K562 (cell line): ENCODE results near the gene SLC49A4. TPM values are rescaled to one million over a fixed set of nuclear protein-coding genes. Genes with fewer than 3 reads are reported as not detected.

Source experiments
- ATAC-seq: fragments of 200-7000 bp; cut with Tn5 transposase; 3 replicates; pipeline ENCODE4 v1.9.1; 2020; ENCODE audit warnings: moderate library complexity
- BruUV-seq: library from RNA; stranded (reverse); fragments of 400-500 nt; replicated peaks from 2 replicates; lab custom pipeline; 2021; lab: Mats Ljungman, UMichigan
- CTCF ChIA-PET: fragments of 300-600 bp; formaldehyde crosslinking; extraction: SDS; loops from one replicate; lab custom pipeline; 2021; ENCODE audit warnings: low intra/inter-chr PET ratio; lab: Yijun Ruan, JAX
- POLR2A ChIA-PET: fragments of 300-600, 350-650 bp; sonication (Branson Sonifier 250); formaldehyde crosslinking; extraction: SDS; loops from one replicate; lab custom pipeline; 2021; ENCODE audit warnings: antibody characterized with exemption, inconsistent platforms; lab: Yijun Ruan, JAX
- DNase-seq, 4 experiments: peaks; one replicate each; pipeline versions ENCODE4 v3.0.0 to v3.0.0-alpha.2; 2011 to 2018; ENCODE audit warnings: low spot score in 3 of 4, mixed read lengths in 3 of 4; ENCODE audit errors: extremely low read depth in 1 of 4
- FAIRE-seq: peaks from 2 replicates; lab custom pipeline; 2011; peaks lifted over from hg19 to GRCh38; lab: Jason Lieb, UNC
- H2AFZ ChIP-seq: 2 replicates; pipeline ENCODE4 v1.6.0; 2011; ENCODE audit warnings: low read depth, low read length, control low read depth, inconsistent platforms
- H3K27ac ChIP-seq: fragments of 200-600 bp; 3 replicates; pipeline ENCODE4 v1.8.0; 2011; ENCODE audit warnings: low read depth, mild to moderate bottlenecking, control low read depth, inconsistent platforms, low read length, moderate library complexity, mixed read lengths; ENCODE audit errors: extremely low read depth
- H3K27me3 ChIP-seq, 2 experiments: fragments of 300-600 bp in 1 of 2; 2 replicates in 1 of 2; 3 replicates in 1 of 2; pipeline versions ENCODE4 v1.6.0 to v1.8.0; 2011; ENCODE audit warnings: inconsistent platforms in 2 of 2, low read length in 2 of 2, mild to moderate bottlenecking in 1 of 2, mixed read lengths in 1 of 2, moderate library complexity in 1 of 2; ENCODE audit not compliant: control insufficient read depth in 2 of 2, insufficient read depth in 2 of 2
- H3K36me3 ChIP-seq: fragments of 300-600 bp; 3 replicates; pipeline ENCODE4 v1.8.0; 2011; ENCODE audit warnings: mild to moderate bottlenecking, low read length, inconsistent platforms; ENCODE audit not compliant: control insufficient read depth, insufficient read depth
- H3K4me1 ChIP-seq, 2 experiments: fragments of 200-600 bp in 1 of 2; replicated peaks in 1 of 2; 2 replicates in 1 of 2; 3 replicates in 1 of 2; pipeline versions ENCODE4 v1.5.1 to v1.8.0; 2011; ENCODE audit warnings: inconsistent platforms in 2 of 2, low read length in 2 of 2, mild to moderate bottlenecking in 1 of 2, mixed read lengths in 1 of 2, moderate library complexity in 1 of 2; ENCODE audit not compliant: control insufficient read depth in 2 of 2, insufficient read depth in 2 of 2
- H3K4me2 ChIP-seq: 2 replicates; pipeline ENCODE4 v1.6.1; 2011; ENCODE audit warnings: low read length, control low read depth, inconsistent platforms, mixed read lengths; ENCODE audit not compliant: insufficient read depth
- H3K4me3 ChIP-seq: fragments of 200-600 bp; sonication (generic), shearing (Covaris generic); 2 replicates; pipeline ENCODE4 v1.5.1; 2016; ENCODE audit warnings: control low read depth, inconsistent platforms
- H3K79me2 ChIP-seq: fragments of 200-600 bp; 3 replicates; pipeline ENCODE4 v1.8.0; 2011; ENCODE audit warnings: low read length, inconsistent platforms; ENCODE audit not compliant: control insufficient read depth, insufficient read depth
- H3K9ac ChIP-seq, 2 experiments: 2 replicates each; pipeline versions ENCODE4 v1.6.0 to v1.6.1; 2011; ENCODE audit warnings: low read depth in 2 of 2, low read length in 2 of 2, control low read depth in 1 of 2, inconsistent platforms in 1 of 2, mild to moderate bottlenecking in 1 of 2, mixed read lengths in 1 of 2; ENCODE audit not compliant: insufficient read depth in 1 of 2
- H3K9me1 ChIP-seq: one replicate; pipeline ENCODE4 v1.6.0; 2011; ENCODE audit warnings: inconsistent platforms, mild to moderate bottlenecking, low read length, moderate library complexity; ENCODE audit not compliant: control insufficient read depth, insufficient read depth
- H3K9me3 ChIP-seq: replicated peaks from 2 replicates; pipeline ENCODE4 v1.5.1; 2011; ENCODE audit warnings: low read depth, low read length, inconsistent platforms; ENCODE audit not compliant: control insufficient read depth, insufficient read depth
- H4K20me1 ChIP-seq: replicated peaks from 2 replicates; pipeline ENCODE4 v1.6.1; 2011; ENCODE audit warnings: low read length, inconsistent platforms, mixed read lengths; ENCODE audit not compliant: control insufficient read depth, insufficient read depth
- BRD9 ChIP-seq: fragments of 450-650 bp; IDR thresholded peaks from 2 replicates; pipeline ENCODE4 v1.6.1; 2018; ENCODE audit warnings: low read depth; ENCODE audit not compliant: partially characterized antibody
- BRF1 ChIP-seq: IDR thresholded peaks from 3 replicates; pipeline ENCODE4 v1.6.1; 2011; ENCODE audit warnings: borderline replicate concordance, mild to moderate bottlenecking; ENCODE audit not compliant: insufficient read length; ENCODE audit errors: extremely low read depth
- BRF2 ChIP-seq: IDR thresholded peaks from 3 replicates; pipeline ENCODE4 v1.6.1; 2011; ENCODE audit warnings: borderline replicate concordance, mild to moderate bottlenecking; ENCODE audit not compliant: insufficient read length, insufficient read depth
- DACH1 ChIP-seq: fragments of 450-650 bp; IDR thresholded peaks from 2 replicates; pipeline ENCODE4 v1.6.1; 2018; ENCODE audit not compliant: partially characterized antibody
- E4F1 ChIP-seq: fragments of 250-450 bp; sonication (Bioruptor Pico); IDR thresholded peaks from 2 replicates; pipeline ENCODE4 v1.5.0; 2021; ENCODE audit warnings: mild to moderate bottlenecking, borderline replicate concordance
- HMG20A ChIP-seq: fragments of 450-650 bp; formaldehyde crosslinking; conservative IDR thresholded peaks from 2 replicates; pipeline ENCODE4 v1.4.0; 2020; ENCODE audit warnings: mild to moderate bottlenecking, mixed read lengths
- HNRNPK ChIP-seq: fragments of 200-400 bp; formaldehyde crosslinking; IDR thresholded peaks from one replicate; pipeline ENCODE4 v1.6.1; 2018; ENCODE audit warnings: mild to moderate bottlenecking, low read depth, low read length; ENCODE audit not compliant: poor library complexity, severe bottlenecking
- MEF2A ChIP-seq: IDR thresholded peaks from 2 replicates; pipeline ENCODE4 v1.6.1; 2011; ENCODE audit warnings: low read depth, mild to moderate bottlenecking, low read length, moderate library complexity; ENCODE audit not compliant: control insufficient read depth
- PATZ1 ChIP-seq: fragments of 250-450 bp; sonication (Bioruptor Pico); IDR thresholded peaks from 2 replicates; pipeline ENCODE4 v1.5.0; 2020; ENCODE audit warnings: mild to moderate bottlenecking, borderline replicate concordance
- ZNF121 ChIP-seq: sonication (generic); formaldehyde crosslinking; conservative IDR thresholded peaks from 2 replicates; pipeline ENCODE4 v1.8.0; 2022; ENCODE audit warnings: missing genetic modification reagents
- ZNF589 ChIP-seq: fragments of 200-800 bp; sonication (Bioruptor generic); IDR thresholded peaks from 2 replicates; pipeline ENCODE4 v1.6.1; 2016; ENCODE audit warnings: low read depth, missing genetic modification characterization, missing compliant biosample characterization
- ZNF766 ChIP-seq: fragments of 200-800 bp; sonication (Bioruptor generic); conservative IDR thresholded peaks from 2 replicates; pipeline ENCODE4 v1.6.1; 2016; ENCODE audit warnings: missing genetic modification characterization, missing compliant biosample characterization
- WGBS: fragments of 100-300 bp; shearing (Covaris generic); methylation state at CpG from one replicate; pipeline ENCODE4 v1.1.6; 2016; ENCODE audit warnings: low coverage, mixed read lengths; ENCODE audit not compliant: insufficient coverage; ENCODE audit errors: missing lambda C conversion rate; 5-methylcytosine and 5-hydroxymethylcytosine counted together
- in situ Hi-C: fragments of 300-500 bp; cut with MboI; formaldehyde crosslinking; loops from 4 replicates; pipeline ENCODE4 v1.15.0; 2018; ENCODE audit warnings: inconsistent platforms, mixed read lengths
- intact Hi-C: fragments of 100-400 bp; cut with micrococcal nuclease; formaldehyde crosslinking; loops from 2 replicates; pipeline ENCODE4 v1.14.2; 2022
- polyA plus RNA-seq, 8 experiments: library from polyadenylated mRNA; depleted of rRNA in 4 of 8; stranded (reverse) in 5 of 8; unstranded in 3 of 8; fragments of >200 nt; fragmentation: Nextera tagmentation in 2 of 8; fragmentation: Illumina TruSeq in 1 of 8; extraction: Ambion mirVana in 2 of 8; extraction: Trizol in 1 of 8; gene quantifications; 2 replicates each; pipeline versions ENCODE4 v1.2.1 to v1.2.3, GENCODE V29; 2011 to 2014; ENCODE audit warnings: inconsistent platforms in 1 of 8, missing spikeins in 1 of 8
- total RNA-seq, 7 experiments: library from RNA; depleted of rRNA in 6 of 7; stranded (reverse); fragments of >200 nt in 6 of 7; fragmentation: Illumina TruSeq in 2 of 7; extraction: Trizol in 2 of 7; gene quantifications; 2 replicates each; pipeline versions ENCODE4 v1.2.1 to v1.2.3, GENCODE V29; 2011 to 2021; ENCODE audit warnings: low replicate concordance in 1 of 7
- TF ChIP-seq, protein P1 (sequence below): fragments of 450-650 bp; IDR thresholded peaks from 2 replicates; pipeline ENCODE4 v1.6.1; 2016; ENCODE audit warnings: mild to moderate bottlenecking

The SLC49A4 gene
- total and polyA plus RNA-seq, 9 of the 15 experiments (the other 6 are each of a cell fraction or from before 2014, with no cell fraction given), result 0.15 to 1.3 (median 0.83) TPM

DNA sequence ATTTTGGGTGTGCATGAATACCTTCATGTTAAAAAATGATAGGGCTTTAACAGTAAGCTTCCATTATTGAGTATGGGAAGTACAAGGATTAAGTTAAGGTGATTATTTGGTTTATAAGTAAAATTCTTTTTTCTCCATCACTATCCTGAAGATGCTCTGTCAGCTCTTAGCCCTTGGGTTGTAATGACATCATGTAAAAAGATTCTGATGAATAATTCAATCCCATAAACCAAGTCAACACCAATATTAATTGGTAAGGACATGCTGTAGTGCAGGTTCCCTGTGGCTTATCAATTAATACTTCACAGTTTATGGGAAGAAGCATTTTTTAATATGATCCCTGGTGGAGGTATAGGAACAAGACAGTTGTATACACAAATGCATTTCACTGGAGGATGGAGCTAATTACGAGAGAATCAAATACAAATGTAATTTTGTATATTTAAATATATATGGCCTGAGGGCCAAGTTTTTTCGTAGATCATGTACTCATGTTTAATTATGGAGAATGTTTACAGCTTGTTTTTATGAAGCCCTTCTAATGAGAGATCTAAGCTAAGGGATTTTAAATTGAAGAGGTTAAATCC is 87.6 kb downstream of the SLC49A4 start:
- Histone ChIP-seq H3K4me2 (no peak overlapping the region), H3K27ac (no peak overlapping the region), H3K9me3 (no peaks in the 10 kb centered on the region), H2AFZ (no peak overlapping the region), H3K9ac (no peak overlapping the region), H3K4me1 (no peaks in the 10 kb centered on the region), H3K9me1 (no peaks in the 10 kb centered on the region), H3K36me3 (no peaks in the 10 kb centered on the region; the same call in 2 of the 3 replicates), H3K79me2 (no peaks in the 10 kb centered on the region), H3K27me3 (peaks cover 6 to 8% of the 10 kb centered on the region in 2 experiments; a peak in 3 of 5 replicates), H4K20me1 (no peaks in the 10 kb centered on the region), H3K4me3 (no peak overlapping the region)
- WGBS, result 4% methylated on average over 2 of the region's 2 CpGs
- no peak for FAIRE-seq
- intact Hi-C loops, result no loop called here
- CTCF ChIA-PET, result no interaction called here
- no peak for ATAC-seq
- POLR2A ChIA-PET, result interaction anchor here (1.7 kb wide), 1 partner anchor 14 kb away, joined by 3 read pairs; no protein-coding TSS in a partner anchor
- no peak for DNase-seq
- no TSS peak for BruUV-seq
- in situ Hi-C loops, result no loop called here
- TF ChIP-seq MEF2A, result no peak
- TF ChIP-seq E4F1 (CRISPR knock-in tag), result no peak
- TF ChIP-seq ZNF589 (CRISPR knock-in tag), result no peak
- TF ChIP-seq BRF1, result no peak
- no peak for TF ChIP-seq DACH1
- TF ChIP-seq, protein P1, sequence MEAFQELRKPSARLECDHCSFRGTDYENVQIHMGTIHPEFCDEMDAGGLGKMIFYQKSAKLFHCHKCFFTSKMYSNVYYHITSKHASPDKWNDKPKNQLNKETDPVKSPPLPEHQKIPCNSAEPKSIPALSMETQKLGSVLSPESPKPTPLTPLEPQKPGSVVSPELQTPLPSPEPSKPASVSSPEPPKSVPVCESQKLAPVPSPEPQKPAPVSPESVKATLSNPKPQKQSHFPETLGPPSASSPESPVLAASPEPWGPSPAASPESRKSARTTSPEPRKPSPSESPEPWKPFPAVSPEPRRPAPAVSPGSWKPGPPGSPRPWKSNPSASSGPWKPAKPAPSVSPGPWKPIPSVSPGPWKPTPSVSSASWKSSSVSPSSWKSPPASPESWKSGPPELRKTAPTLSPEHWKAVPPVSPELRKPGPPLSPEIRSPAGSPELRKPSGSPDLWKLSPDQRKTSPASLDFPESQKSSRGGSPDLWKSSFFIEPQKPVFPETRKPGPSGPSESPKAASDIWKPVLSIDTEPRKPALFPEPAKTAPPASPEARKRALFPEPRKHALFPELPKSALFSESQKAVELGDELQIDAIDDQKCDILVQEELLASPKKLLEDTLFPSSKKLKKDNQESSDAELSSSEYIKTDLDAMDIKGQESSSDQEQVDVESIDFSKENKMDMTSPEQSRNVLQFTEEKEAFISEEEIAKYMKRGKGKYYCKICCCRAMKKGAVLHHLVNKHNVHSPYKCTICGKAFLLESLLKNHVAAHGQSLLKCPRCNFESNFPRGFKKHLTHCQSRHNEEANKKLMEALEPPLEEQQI, result no peak
- TF ChIP-seq BRD9, result no peak
- no peak for TF ChIP-seq HMG20A
- no peak for TF ChIP-seq ZNF766 (CRISPR knock-in tag)
- TF ChIP-seq ZNF121 (CRISPR knock-in tag), result no peak
- no peak for TF ChIP-seq PATZ1
- no peak for TF ChIP-seq BRF2
- TF ChIP-seq HNRNPK, result no peak
